A673 (cell line): ENCODE measurements around the gene PI3. TPM values are rescaled to one million over a fixed set of nuclear protein-coding genes. Genes with fewer than 3 reads are reported as not detected.
"Not testable (repeated sequence)": the region's sequence is repeated elsewhere in the genome, so short reads cannot be mapped to it uniquely, and the experiment has no call there.

ENCODE experiments used
- BruUV-seq: library from RNA; stranded (reverse); fragments of 400-500 nt; replicated peaks from 2 replicates; lab custom pipeline; 2021; lab: Mats Ljungman, UMichigan
- CTCF ChIA-PET: fragments of 300-600 bp; sonication (Branson Sonifier 250); formaldehyde crosslinking; loops from one replicate; lab custom pipeline; 2022; ENCODE audit warnings: antibody characterized with exemption; lab: Charles Lee
- POLR2A ChIA-PET: fragments of 300-600 bp; sonication (Branson Sonifier 250); formaldehyde crosslinking; loops from one replicate; lab custom pipeline; 2022; ENCODE audit warnings: antibody characterized with exemption; ENCODE audit not compliant: low non-redundant PET; lab: Charles Lee
- DNase-seq: peaks from one replicate; pipeline ENCODE4 v3.0.0-alpha.2; 2015; ENCODE audit warnings: low spot score
- H3K27ac ChIP-seq: fragments of 200-600 bp; sonication (generic); 2 replicates; pipeline ENCODE4 v1.5.1; 2016; ENCODE audit warnings: mixed run types, low read depth, mild to moderate bottlenecking, mixed read lengths, antibody characterized with exemption, low read length; ENCODE audit not compliant: poor library complexity, severe bottlenecking
- H3K27me3 ChIP-seq: fragments of 200-600 bp; sonication (generic); replicated peaks from 2 replicates; pipeline ENCODE4 v1.6.1; 2017; ENCODE audit warnings: mixed run types, low read depth, mild to moderate bottlenecking, mixed read lengths, antibody characterized with exemption, low read length; ENCODE audit not compliant: insufficient read depth, poor library complexity
- H3K36me3 ChIP-seq: fragments of 200-600 bp; sonication (generic); 2 replicates; pipeline ENCODE4 v1.6.1; 2016; ENCODE audit warnings: mixed run types, mild to moderate bottlenecking, mixed read lengths, antibody characterized with exemption, low read length; ENCODE audit not compliant: insufficient read depth, poor library complexity, severe bottlenecking
- H3K4me1 ChIP-seq: fragments of 200-600 bp; sonication (generic); 2 replicates; pipeline ENCODE4 v1.6.1; 2017; ENCODE audit warnings: mixed run types, mild to moderate bottlenecking, mixed read lengths, antibody characterized with exemption, low read length; ENCODE audit not compliant: insufficient read depth, poor library complexity, severe bottlenecking
- H3K4me3 ChIP-seq: fragments of 200-600 bp; sonication (generic); 2 replicates; pipeline ENCODE4 v1.5.1; 2016; ENCODE audit warnings: low read depth, mixed run types, mild to moderate bottlenecking, mixed read lengths, low read length; ENCODE audit not compliant: poor library complexity, severe bottlenecking
- H3K9me3 ChIP-seq: fragments of 200-600 bp; sonication (generic); 2 replicates; pipeline ENCODE4 v1.6.1; 2016; ENCODE audit warnings: mixed run types, low read depth, mild to moderate bottlenecking, mixed read lengths, antibody characterized with exemption, low read length; ENCODE audit not compliant: poor library complexity, severe bottlenecking
- CTCF ChIP-seq: fragments of 300-800, 200-600 bp; sonication (generic); conservative IDR thresholded peaks from 2 replicates; pipeline ENCODE4 v1.5.1; 2017; ENCODE audit warnings: low read depth, mild to moderate bottlenecking, antibody characterized with exemption, low read length, moderate library complexity, mixed read lengths
- EZH2 ChIP-seq: fragments of 200-600 bp; sonication (generic); IDR thresholded peaks from 2 replicates; pipeline ENCODE4 v1.6.1; 2017; ENCODE audit warnings: borderline replicate concordance, low read depth, mild to moderate bottlenecking, mixed read lengths, antibody characterized with exemption, low read length; ENCODE audit not compliant: poor library complexity, severe bottlenecking
- intact Hi-C: fragments of 100-400 bp; cut with micrococcal nuclease; formaldehyde crosslinking; loops from one replicate; pipeline ENCODE4 v1.10.0; 2022; ENCODE audit not compliant: unreplicated experiment
- total RNA-seq: library from RNA; stranded (reverse); gene quantifications from 2 replicates; pipeline ENCODE4 v1.2.3, GENCODE V29; 2021

The PI3 gene
- total RNA-seq, 1 experiment from 2014 or later: not detected

DNA sequence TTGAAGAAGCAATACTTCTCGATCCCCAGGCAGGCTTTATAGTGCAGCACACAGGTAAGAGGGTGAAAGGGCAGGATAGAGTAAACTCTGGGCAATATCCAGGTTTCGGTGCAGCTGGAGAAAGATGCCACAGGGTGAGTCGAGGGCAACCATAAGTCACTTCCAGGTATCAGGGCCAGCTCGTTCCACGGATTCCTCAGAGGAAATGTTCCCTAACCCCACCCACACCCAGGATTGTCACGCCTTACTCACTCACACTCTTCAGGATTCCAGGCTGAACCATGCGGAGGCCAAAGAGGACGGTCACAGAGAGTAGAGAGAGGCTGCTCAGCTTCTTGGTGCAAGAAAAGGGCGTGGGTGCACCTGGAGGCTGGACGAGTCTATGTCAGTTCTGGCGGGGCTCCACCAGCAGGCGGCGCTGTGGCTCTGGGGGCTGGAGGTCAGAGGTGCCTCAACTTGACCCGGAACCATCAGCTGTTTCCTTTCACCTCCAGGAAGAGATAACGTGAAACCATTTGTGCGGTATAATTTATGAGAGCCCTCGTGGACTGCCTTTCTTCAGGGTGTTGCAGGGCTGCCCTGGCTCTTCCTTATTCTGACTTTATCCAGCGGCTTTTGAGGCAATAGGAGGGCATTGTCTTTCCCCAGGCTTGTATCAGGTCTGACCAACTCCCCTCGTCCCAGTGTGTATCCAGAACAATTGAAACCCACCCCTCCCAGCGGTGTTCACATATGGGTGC is 36.0 kb upstream of the PI3 start:
- CTCF ChIA-PET: interaction anchor here (0.6 to 1.9 kb wide), 10 partner anchors 27 to 173 kb away, joined by 3 to 13 read pairs (median 4); no protein-coding TSS in a partner anchor
- intact Hi-C loops: loop anchor here (2.0 kb wide), 2 partner anchors 90 to 154 kb away; no protein-coding TSS in a partner anchor
- no peaks in the 10 kb centered on the region for H3K9me3 ChIP-seq
- no peak overlapping the region for H3K4me3 ChIP-seq
- peaks cover 12% of the 10 kb centered on the region for H3K27me3 ChIP-seq
- no TSS peak for BruUV-seq
- H3K27ac ChIP-seq: no peak overlapping the region
- H3K36me3 ChIP-seq: no peaks in the 10 kb centered on the region
- peak; percentile 60 for DNase-seq
- TF ChIP-seq EZH2: no peak
- TF ChIP-seq CTCF: peak; percentile 96
- POLR2A ChIA-PET: no interaction called here
- H3K4me1 ChIP-seq: no peaks in the 10 kb centered on the region

DNA sequence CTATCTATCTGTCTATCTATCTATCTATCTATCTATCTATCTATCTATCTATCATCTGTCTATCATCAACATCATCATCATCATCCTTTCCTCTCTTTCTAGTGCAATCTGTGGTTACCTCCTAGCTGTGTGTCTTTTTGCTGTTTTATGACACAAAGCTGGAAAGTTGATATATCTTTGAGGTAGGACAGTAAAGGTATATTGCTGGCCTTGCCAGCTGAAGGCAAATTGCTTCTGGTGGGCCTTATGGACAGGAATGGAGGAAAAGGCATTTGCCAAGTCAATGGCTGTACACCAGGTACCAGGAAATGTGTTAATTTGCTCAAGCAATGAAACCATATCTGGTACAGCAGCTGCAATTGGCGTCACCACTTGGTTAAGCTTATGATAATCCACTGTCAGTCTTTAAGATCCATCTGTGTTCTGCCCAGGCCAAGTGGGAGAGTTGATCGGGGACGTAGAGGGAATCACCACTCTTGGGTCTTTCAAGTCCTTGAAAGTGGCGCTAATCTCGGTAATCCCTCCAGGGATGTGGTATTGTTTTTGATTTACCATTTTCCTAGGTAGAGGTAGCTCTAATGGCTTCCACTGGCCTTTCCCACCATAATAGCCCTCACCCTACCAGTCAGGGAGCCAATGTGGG is 34.8 kb upstream of the PI3 start:
- BruUV-seq, H3K36me3 ChIP-seq, POLR2A ChIA-PET, H3K9me3 ChIP-seq, DNase-seq, H3K27ac ChIP-seq, H3K4me3 ChIP-seq, H3K4me1 ChIP-seq: not testable (repeated sequence)
- H3K27me3 ChIP-seq: peaks cover 13% of the 10 kb centered on the region
- CTCF ChIA-PET: interaction anchor here (0.6 to 1.9 kb wide), 4 partner anchors 90 to 154 kb away, joined by 3 to 13 read pairs (median 5); no protein-coding TSS in a partner anchor
- intact Hi-C loops: loop anchor here (2.0 kb wide), 2 partner anchors 89 to 153 kb away; no protein-coding TSS in a partner anchor

- peaks cover 20% of the 10 kb centered on the region for H3K27me3 ChIP-seq
- no peaks in the 10 kb centered on the region for H3K4me1 ChIP-seq
- no TSS peak for BruUV-seq
- TF ChIP-seq CTCF (no peak), EZH2 (no peak)
- H3K4me3 ChIP-seq: no peak overlapping the region
- H3K27ac ChIP-seq: no peak overlapping the region
- intact Hi-C loops: no loop called here
- no peaks in the 10 kb centered on the region for H3K36me3 ChIP-seq
- POLR2A ChIA-PET: no interaction called here
- CTCF ChIA-PET: no interaction called here
- no peak for DNase-seq
- H3K9me3 ChIP-seq: no peaks in the 10 kb centered on the region
These were observed 33.9 kb upstream of the PI3 start for GRCh38 chr20:45140836-45141235.
